NCI-H345 treated with DMSO at 0.1 percent for 48 hours (cell line): Measurements from ENCODE around the gene CD24.
A peak's percentile ranks its signal among the peaks of the same experiment; 100 is the strongest.
"Not testable (repeated sequence)": the region's sequence is repeated elsewhere in the genome, so short reads cannot be mapped to it uniquely, and the experiment has no call there.

Experiments
- DNase-seq: peaks from one replicate; lab custom pipeline; 2025; ENCODE audit not compliant: unreplicated experiment; lab: John Stamatoyannopoulos, UW

The CD24 gene

GRCh38 chr6:106974336-106974998 lies at the start of gene CD24:
TSS of gene CD24 (minus strand) at chr6:106974729. CDS start at chr6:106974646, 83 bp downstream.
- peak; percentile 65 for DNase-seq

- no peak for DNase-seq
Measured at GRCh38 chr6:107021446-107022185, 47.1 kb upstream of the CD24 start.

- no peak for DNase-seq
Measured at GRCh38 chr6:107020239-107020638, 45.7 kb upstream of the CD24 start.

- not testable (repeated sequence) for DNase-seq
Measured at GRCh38 chr6:107019628-107020027, 45.1 kb upstream of the CD24 start.

GRCh38 chr6:107019047-107019446 lies 44.5 kb upstream of the CD24 start:
- DNase-seq, result no peak

- DNase-seq, result no peak
Measured at GRCh38 chr6:107009499-107009898, 35.0 kb upstream of the CD24 start.

GRCh38 chr6:106997392-106998158 lies 23.0 kb upstream of the CD24 start:
- peak; percentile 22 for DNase-seq

GRCh38 chr6:106995640-106996039 lies 21.1 kb upstream of the CD24 start:
- no peak for DNase-seq

GRCh38 chr6:106989737-106990136 lies 15.2 kb upstream of the CD24 start:
- DNase-seq, result not testable (repeated sequence)

GRCh38 chr6:106988664-106989063 lies 14.1 kb upstream of the CD24 start:
- no peak for DNase-seq

GRCh38 chr6:106981926-106982325 lies 7.4 kb upstream of the CD24 start:
- no peak for DNase-seq

GRCh38 chr6:106980926-106981325 lies 6.4 kb upstream of the CD24 start:
- DNase-seq, result no peak

- peak; percentile 77 for DNase-seq
Measured at GRCh38 chr6:106979435-106979884, 4.9 kb upstream of the CD24 start.

GRCh38 chr6:106977246-106977645 lies 2.7 kb upstream of the CD24 start:
- DNase-seq, result no peak

GRCh38 chr6:106976270-106976669 lies 1.7 kb upstream of the CD24 start:
- no peak for DNase-seq

GRCh38 chr6:106975738-106976064 lies 1.2 kb upstream of the CD24 start:
- DNase-seq, result no peak

GRCh38 chr6:106974999-106975737 lies 639 bp upstream of the CD24 start:
- peak; percentile 65 for DNase-seq

GRCh38 chr6:106973836-106974335 lies 643 bp downstream of the CD24 start:
- no peak for DNase-seq

GRCh38 chr6:106973018-106973835 lies 1.3 kb downstream of the CD24 start:
- DNase-seq, result no peak

- peak; percentile 44 for DNase-seq
Measured at GRCh38 chr6:106972500-106972899, 2.0 kb downstream of the CD24 start.
